Endothelial cell of umbilical vein (primary cell): Measurements from ENCODE around the gene PIK3C3. TPM values are rescaled to one million over a fixed set of nuclear protein-coding genes. Genes with fewer than 3 reads are reported as not detected.
A peak's percentile ranks its signal among the peaks of the same experiment; 100 is the strongest.

Experiments used
- BruUV-seq: library from RNA; stranded (reverse); fragments of 400-500 nt; replicated peaks from 2 replicates; lab custom pipeline; 2021; lab: Mats Ljungman, UMichigan
- CTCF ChIA-PET: fragments of 300-600, 350-600 bp; sonication (Branson Sonifier 250); formaldehyde crosslinking; loops from one replicate; lab custom pipeline; 2021; ENCODE audit warnings: antibody characterized with exemption, inconsistent platforms; lab: Charles Lee
- POLR2A ChIA-PET: fragments of 300-600, 350-600 bp; sonication (Branson Sonifier 250); formaldehyde crosslinking; loops from one replicate; lab custom pipeline; 2021; ENCODE audit warnings: antibody characterized with exemption, inconsistent platforms; lab: Charles Lee
- DNase-seq: peaks from one replicate; pipeline ENCODE4 v3.0.0-alpha.2; 2011; ENCODE audit warnings: low read depth, low spot score
- FAIRE-seq: peaks from 2 replicates; lab custom pipeline; 2011; peaks lifted over from hg19 to GRCh38; lab: Jason Lieb, UNC
- H2AFZ ChIP-seq: 2 replicates; pipeline ENCODE4 v1.6.0; 2012; ENCODE audit warnings: low read depth, low read length, control low read depth, inconsistent platforms
- H3K27ac ChIP-seq: 2 replicates; pipeline ENCODE4 v1.5.1; 2011; ENCODE audit warnings: low read depth, mild to moderate bottlenecking, control low read depth, low read length, moderate library complexity; ENCODE audit not compliant: insufficient read depth
- H3K27me3 ChIP-seq, 2 experiments: 2 replicates each; pipeline versions ENCODE4 v1.6.0 to v1.6.1; 2011; ENCODE audit warnings: low read length in 2 of 2, mixed read lengths in 1 of 2; ENCODE audit not compliant: control insufficient read depth in 2 of 2, insufficient read depth in 2 of 2
- H3K36me3 ChIP-seq, 2 experiments: 2 replicates in 1 of 2; 3 replicates in 1 of 2; pipeline ENCODE4 v1.5.1; 2011; ENCODE audit warnings: low read length in 2 of 2, mild to moderate bottlenecking in 1 of 2, moderate library complexity in 1 of 2; ENCODE audit not compliant: control insufficient read depth in 2 of 2, insufficient read depth in 2 of 2; ENCODE audit errors: extremely low read depth in 1 of 2
- H3K4me1 ChIP-seq: 3 replicates; pipeline ENCODE4 v1.5.1; 2011; ENCODE audit warnings: mild to moderate bottlenecking, low read length; ENCODE audit not compliant: control insufficient read depth, insufficient read depth; ENCODE audit errors: extremely low read depth
- H3K4me2 ChIP-seq: 2 replicates; pipeline ENCODE4 v1.6.1; 2011; ENCODE audit warnings: low read length, control low read depth, mixed read lengths; ENCODE audit not compliant: insufficient read depth
- H3K4me3 ChIP-seq, 3 experiments: fragments of 200-600 bp in 1 of 3; sonication (generic), shearing (Covaris generic) in 1 of 3; replicated peaks in 1 of 3; 2 replicates each; pipeline ENCODE4 v1.5.1; 2011 to 2016; ENCODE audit warnings: control low read depth in 3 of 3, low read length in 3 of 3, mild to moderate bottlenecking in 2 of 3, inconsistent platforms in 1 of 3, low read depth in 1 of 3, moderate library complexity in 1 of 3; ENCODE audit not compliant: insufficient read depth in 1 of 3
- H3K79me2 ChIP-seq: 2 replicates; pipeline ENCODE4 v1.6.0; 2012; ENCODE audit warnings: low read length, inconsistent platforms; ENCODE audit not compliant: control insufficient read depth, insufficient read depth
- H3K9ac ChIP-seq: replicated peaks from 2 replicates; pipeline ENCODE3; 2011; ENCODE audit warnings: low read length, control low read depth; ENCODE audit not compliant: insufficient read depth; ENCODE audit errors: extremely low read depth
- H3K9me1 ChIP-seq: replicated peaks from 3 replicates; pipeline ENCODE4 v1.6.0; 2011; ENCODE audit warnings: mild to moderate bottlenecking, low read length; ENCODE audit not compliant: control insufficient read depth, insufficient read depth; ENCODE audit errors: extremely low read depth
- H3K9me3 ChIP-seq: replicated peaks from 2 replicates; pipeline ENCODE4 v1.5.1; 2012; ENCODE audit warnings: low read length, inconsistent platforms; ENCODE audit not compliant: control insufficient read depth, insufficient read depth
- H4K20me1 ChIP-seq: replicated peaks from 2 replicates; pipeline ENCODE3; 2011; ENCODE audit warnings: mild to moderate bottlenecking, low read length; ENCODE audit not compliant: control insufficient read depth, insufficient read depth; ENCODE audit errors: extremely low read depth
- EZH2 ChIP-seq: IDR thresholded peaks from 2 replicates; pipeline ENCODE4 v1.6.1; 2012; ENCODE audit warnings: borderline replicate concordance, low read depth, mild to moderate bottlenecking, moderate library complexity, low read length, inconsistent platforms; ENCODE audit not compliant: severe bottlenecking
- FOS ChIP-seq: IDR thresholded peaks from 2 replicates; pipeline ENCODE4 v1.6.1; 2011; ENCODE audit warnings: mild to moderate bottlenecking, low read length, moderate library complexity, borderline replicate concordance; ENCODE audit not compliant: insufficient read depth
- JUN ChIP-seq: IDR thresholded peaks from 2 replicates; pipeline ENCODE4 v1.6.1; 2011; ENCODE audit warnings: borderline replicate concordance, low read depth; ENCODE audit not compliant: insufficient read length, insufficient read depth
- POLR2AphosphoS5 ChIP-seq: IDR thresholded peaks from 2 replicates; pipeline ENCODE4 v1.6.1; 2012; ENCODE audit warnings: low read depth, mild to moderate bottlenecking, control low read depth, low read length, moderate library complexity; ENCODE audit not compliant: insufficient read depth
- dilution Hi-C: fragments of 300-500 bp; cut with MboI; formaldehyde crosslinking; loops from one replicate; pipeline ENCODE4 v1.15.0; 2019; ENCODE audit warnings: low sequenced_read_pairs; ENCODE audit not compliant: extremely low pct_ligation_motif_present
- intact Hi-C: fragments of 100-400 bp; cut with micrococcal nuclease; formaldehyde crosslinking; loops from one replicate; pipeline ENCODE4 v1.10.0; 2022
- polyA plus RNA-seq, 4 experiments: library from polyadenylated mRNA; depleted of rRNA in 3 of 4; stranded (reverse) in 3 of 4; unstranded in 1 of 4; fragments of >200 nt; gene quantifications; 2 replicates each; pipeline versions ENCODE4 v1.2.1 to v1.2.3, GENCODE V29; 2011 to 2012; ENCODE audit warnings: missing spikeins in 1 of 4
- total RNA-seq: library from RNA; stranded (reverse); gene quantifications from 2 replicates; pipeline ENCODE4 v1.2.3, GENCODE V29; 2021
- TF ChIP-seq, protein P1 (sequence below): IDR thresholded peaks from 2 replicates; pipeline ENCODE4 v1.6.1; 2011; ENCODE audit not compliant: insufficient read depth, insufficient read length
- TF ChIP-seq, protein P2 (sequence below), 2 donors: IDR thresholded peaks; 1 replicate in 1 of 2; 2 replicates in 1 of 2; pipeline ENCODE4 v1.5.1; 2011; ENCODE audit warnings: low read length in 2 of 2, mild to moderate bottlenecking in 2 of 2, moderate library complexity in 2 of 2, control low read depth in 1 of 2, inconsistent platforms in 1 of 2, low read depth in 1 of 2; ENCODE audit not compliant: insufficient read depth in 1 of 2; ENCODE audit errors: extremely low read depth in 1 of 2

PIK3C3 gene
- total and polyA plus RNA-seq, 2 donors (not counting 3 experiments of a cell fraction or from before 2014, with no cell fraction given), result 19.5 to 47.3 TPM

DNA sequence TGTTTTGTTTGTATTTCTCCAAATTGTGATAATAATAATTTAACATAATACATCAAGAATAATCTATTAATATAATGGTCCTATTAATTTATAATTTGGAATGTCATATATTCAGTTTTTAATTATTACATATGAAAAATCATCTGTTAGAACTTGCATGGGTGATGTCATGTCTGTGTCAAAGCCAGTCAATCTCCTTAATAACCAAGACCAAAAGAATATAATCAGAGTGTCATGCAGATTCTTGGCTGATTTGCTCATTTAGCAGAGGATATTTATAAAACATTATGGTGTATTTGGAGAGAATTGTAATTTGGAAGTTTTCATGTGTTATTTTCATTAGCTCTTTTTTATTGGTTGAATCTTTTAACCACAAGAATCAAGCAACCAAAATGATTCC, 96.4 kb downstream of the PIK3C3 start:
- Histone ChIP-seq H3K36me3 (no peaks in the 10 kb centered on the region), H4K20me1 (no peaks in the 10 kb centered on the region), H3K9me1 (no peaks in the 10 kb centered on the region), H3K4me3 (no peak overlapping the region), H3K27ac (no peak overlapping the region), H2AFZ (no peak overlapping the region), H3K79me2 (no peaks in the 10 kb centered on the region), H3K27me3 (no peaks in the 10 kb centered on the region), H3K9ac (no peak overlapping the region), H3K9me3 (no peaks in the 10 kb centered on the region), H3K4me2 (no peak overlapping the region), H3K4me1 (peaks cover 12% of the 10 kb centered on the region)
- no TSS peak for BruUV-seq
- CTCF ChIA-PET, result interaction anchor here (0.7 to 5.7 kb wide), 23 partner anchors 9 to 1548 kb away, joined by 3 to 98 read pairs (median 5); no protein-coding TSS in a partner anchor
- FAIRE-seq, result no peak
- POLR2A ChIA-PET, result no interaction called here
- intact Hi-C loops, result loop anchor here (10.0 kb wide), 1 partner anchor 543 kb away; no protein-coding TSS in a partner anchor
- TF ChIP-seq JUN, result no peak
- TF ChIP-seq EZH2, result no peak
- TF ChIP-seq FOS, result no peak
- DNase-seq, result no peak
- dilution Hi-C loops, result no loop called here

DNA sequence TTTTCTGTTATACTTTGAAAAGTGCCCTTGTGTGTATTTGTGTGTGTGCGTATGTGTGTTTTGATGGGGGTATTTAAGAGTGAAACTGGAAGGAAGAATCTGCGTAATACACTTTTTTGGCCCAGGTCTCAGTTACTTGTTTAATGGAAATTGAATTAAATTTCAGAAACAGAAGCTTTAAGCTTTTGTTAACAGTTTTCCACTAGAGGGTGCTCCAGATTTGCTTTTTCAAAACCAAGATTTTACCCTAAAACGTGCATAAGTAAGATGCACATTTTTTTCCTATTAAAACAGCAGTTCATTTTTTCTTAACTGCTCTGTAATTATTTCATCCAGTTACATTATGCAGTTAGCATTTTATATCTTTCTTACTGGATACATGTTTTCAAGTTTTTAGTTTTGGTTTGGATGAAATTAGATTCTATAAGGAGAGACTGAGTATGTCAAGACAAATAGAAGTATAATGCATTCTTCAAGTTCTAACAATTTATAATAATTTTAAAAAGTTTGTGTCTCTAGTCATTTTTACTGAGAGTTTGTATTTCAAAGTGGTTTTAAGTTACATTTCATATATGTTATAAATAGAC, 97.2 kb downstream of the PIK3C3 start:
- no peak for FAIRE-seq
- Histone ChIP-seq H2AFZ (no peak overlapping the region), H3K4me2 (no peak overlapping the region), H3K9ac (no peak overlapping the region), H3K4me3 (no peak overlapping the region), H3K79me2 (no peaks in the 10 kb centered on the region), H3K4me1 (peaks cover 12% of the 10 kb centered on the region), H3K36me3 (no peaks in the 10 kb centered on the region), H3K9me3 (no peaks in the 10 kb centered on the region), H3K27me3 (no peaks in the 10 kb centered on the region), H3K27ac (no peak overlapping the region), H4K20me1 (no peaks in the 10 kb centered on the region), H3K9me1 (no peaks in the 10 kb centered on the region)
- intact Hi-C loops (loop anchor here (2.0 to 10.0 kb wide), 4 partner anchors 543 to 1545 kb away; no protein-coding TSS in a partner anchor), dilution Hi-C loops (no loop called here)
- TF ChIP-seq, protein P1, sequence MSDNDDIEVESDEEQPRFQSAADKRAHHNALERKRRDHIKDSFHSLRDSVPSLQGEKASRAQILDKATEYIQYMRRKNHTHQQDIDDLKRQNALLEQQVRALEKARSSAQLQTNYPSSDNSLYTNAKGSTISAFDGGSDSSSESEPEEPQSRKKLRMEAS, result no peak
- TF ChIP-seq, protein P2, sequence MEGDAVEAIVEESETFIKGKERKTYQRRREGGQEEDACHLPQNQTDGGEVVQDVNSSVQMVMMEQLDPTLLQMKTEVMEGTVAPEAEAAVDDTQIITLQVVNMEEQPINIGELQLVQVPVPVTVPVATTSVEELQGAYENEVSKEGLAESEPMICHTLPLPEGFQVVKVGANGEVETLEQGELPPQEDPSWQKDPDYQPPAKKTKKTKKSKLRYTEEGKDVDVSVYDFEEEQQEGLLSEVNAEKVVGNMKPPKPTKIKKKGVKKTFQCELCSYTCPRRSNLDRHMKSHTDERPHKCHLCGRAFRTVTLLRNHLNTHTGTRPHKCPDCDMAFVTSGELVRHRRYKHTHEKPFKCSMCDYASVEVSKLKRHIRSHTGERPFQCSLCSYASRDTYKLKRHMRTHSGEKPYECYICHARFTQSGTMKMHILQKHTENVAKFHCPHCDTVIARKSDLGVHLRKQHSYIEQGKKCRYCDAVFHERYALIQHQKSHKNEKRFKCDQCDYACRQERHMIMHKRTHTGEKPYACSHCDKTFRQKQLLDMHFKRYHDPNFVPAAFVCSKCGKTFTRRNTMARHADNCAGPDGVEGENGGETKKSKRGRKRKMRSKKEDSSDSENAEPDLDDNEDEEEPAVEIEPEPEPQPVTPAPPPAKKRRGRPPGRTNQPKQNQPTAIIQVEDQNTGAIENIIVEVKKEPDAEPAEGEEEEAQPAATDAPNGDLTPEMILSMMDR (IDR thresholded peaks at IDR 0.05; ENCODE audit: extremely low read depth in 1 of 2, insufficient read depth in 1 of 2, low read depth in 1 of 2, low read length in 2 of 2), result peak in 1 of 2 donors; percentile 40
- TF ChIP-seq POLR2AphosphoS5, result no peak
- POLR2A ChIA-PET, result no interaction called here
- CTCF ChIA-PET, result interaction anchor here (0.7 to 5.7 kb wide), 26 partner anchors 9 to 1547 kb away, joined by 3 to 98 read pairs (median 5); no protein-coding TSS in a partner anchor
- peak; percentile 36 for DNase-seq
- BruUV-seq, result no TSS peak
